GM19240 (cell line): Measurements from ENCODE around the gene WDFY1.
"Not testable (repeated sequence)": the region's sequence is repeated elsewhere in the genome, so short reads cannot be mapped to it uniquely, and the experiment has no call there.

Experiments used
- DNase-seq: peaks from one replicate; pipeline ENCODE4 v3.0.0; 2011; ENCODE audit warnings: low spot score; ENCODE audit not compliant: insufficient read length

Gene WDFY1

DNA sequence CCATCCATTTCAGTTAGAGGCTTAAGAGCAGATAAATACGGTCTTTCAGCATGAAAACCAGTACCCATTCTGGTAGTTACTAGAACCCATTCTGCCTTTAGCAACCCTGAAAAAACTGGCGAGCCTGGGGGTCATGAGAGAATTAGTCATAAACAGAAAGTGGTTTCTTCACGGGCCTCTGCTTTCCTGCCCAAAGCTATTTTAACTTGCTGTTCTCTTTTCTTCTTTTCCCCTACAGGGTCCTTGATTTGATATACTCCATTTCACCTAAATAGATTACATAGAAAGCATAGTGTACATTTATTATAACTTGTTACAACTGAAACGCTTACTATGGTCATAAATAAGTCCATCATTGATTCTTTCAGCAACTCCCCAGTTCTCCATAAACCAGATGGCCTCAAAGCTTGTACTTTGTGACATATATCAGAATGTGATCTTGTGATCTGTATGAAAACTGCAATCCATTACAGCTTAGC, 48.3 kb downstream of the WDFY1 start:
- peak; percentile 36 for DNase-seq

DNA sequence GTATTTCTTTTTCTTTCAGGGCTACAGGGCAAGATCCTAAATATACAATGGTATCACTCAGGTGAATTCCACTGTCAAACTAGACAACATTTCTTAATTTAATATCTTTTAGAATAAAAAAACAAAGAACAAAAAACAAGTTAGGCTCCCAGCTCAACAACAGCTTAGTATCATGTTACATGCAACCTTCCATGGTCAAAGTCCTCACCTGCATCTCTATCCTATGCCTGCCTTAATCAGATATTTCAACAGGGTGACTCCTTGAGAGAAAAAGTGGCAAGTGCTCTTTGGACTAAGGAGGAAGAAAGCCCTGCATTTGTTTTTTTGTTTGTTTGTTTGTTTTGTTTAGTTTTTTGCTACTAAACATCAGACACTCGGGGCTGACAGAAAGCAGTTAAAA, 50.2 kb downstream of the WDFY1 start:
- DNase-seq: no peak

DNA sequence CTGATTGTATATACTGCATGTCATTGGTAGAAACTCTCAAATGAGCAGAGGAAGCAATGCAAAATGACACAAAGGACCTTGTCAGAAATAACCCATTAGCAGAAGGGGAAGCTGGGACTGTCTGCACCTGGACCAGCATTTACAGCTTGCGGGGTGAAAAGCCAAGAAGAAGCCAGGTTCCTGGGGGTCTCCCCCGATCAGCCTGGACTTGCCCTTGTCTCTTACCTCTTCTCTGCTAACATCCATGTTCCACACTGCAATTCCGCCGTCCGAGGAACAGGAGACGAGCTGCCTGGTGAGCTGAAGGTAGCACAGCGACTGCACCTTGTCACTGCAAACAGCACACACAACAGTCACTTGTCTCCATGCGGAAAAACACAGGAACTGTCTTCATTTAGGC, 51.1 kb downstream of the WDFY1 start:
- DNase-seq: no peak

DNA sequence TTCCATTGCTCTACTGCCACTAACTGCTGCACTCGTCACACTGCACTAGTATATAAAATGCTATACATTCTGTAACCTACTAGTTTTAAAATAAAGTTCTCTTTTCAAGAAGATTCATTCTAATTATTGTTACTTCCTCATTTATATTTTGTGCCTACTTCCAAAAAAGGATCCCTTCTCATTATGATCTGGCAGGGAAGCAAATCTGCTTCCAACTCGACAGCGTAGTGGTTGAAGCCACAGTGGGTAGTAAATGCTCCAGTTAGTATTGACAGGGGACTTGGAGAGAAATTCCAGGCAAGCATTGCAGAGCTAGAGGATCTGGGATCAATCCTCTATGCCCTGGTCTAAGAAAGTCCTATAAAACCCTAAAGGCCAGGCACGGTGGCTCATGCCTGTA, 54.4 kb downstream of the WDFY1 start:
- no peak for DNase-seq

DNA sequence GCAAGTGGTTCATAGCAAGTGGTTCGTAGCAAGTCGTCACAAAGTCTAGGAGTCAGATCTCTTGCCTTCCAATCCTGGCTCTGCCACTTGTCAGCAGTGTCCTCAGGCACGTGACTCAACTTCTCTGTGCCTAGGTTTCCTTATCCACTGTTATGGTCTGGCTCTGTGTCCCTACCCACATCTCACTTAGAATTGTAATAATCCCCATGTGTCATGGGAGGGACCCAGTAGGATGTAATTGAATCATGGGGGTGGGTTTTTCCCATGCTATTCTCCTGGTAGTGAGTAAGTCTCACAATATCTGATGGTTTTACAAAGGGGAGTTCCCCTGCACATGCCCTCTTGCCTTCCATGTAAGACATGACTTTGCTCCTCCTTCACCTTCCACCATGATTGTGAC, 55.9 kb downstream of the WDFY1 start:
- DNase-seq: no peak

DNA sequence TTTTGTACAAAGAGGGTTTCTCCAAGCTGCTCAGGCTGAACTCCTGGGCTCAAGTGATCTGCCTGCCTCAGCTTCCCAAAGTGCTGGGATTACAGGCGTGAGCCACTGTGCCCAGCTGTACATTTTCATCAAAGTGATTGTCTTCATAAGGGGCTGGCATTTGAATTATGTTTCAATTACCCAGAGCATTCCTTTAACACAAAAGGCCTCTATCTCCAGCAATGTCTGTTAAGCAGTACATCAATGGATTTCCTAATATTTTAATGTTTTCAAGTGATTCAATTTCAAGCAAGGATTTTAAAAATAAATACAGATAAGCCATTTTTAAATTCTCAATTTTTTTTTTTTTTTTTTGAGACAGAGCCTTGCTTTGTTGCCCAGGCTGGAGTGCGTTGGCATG, 56.9 kb downstream of the WDFY1 start:
- DNase-seq: no peak

DNA sequence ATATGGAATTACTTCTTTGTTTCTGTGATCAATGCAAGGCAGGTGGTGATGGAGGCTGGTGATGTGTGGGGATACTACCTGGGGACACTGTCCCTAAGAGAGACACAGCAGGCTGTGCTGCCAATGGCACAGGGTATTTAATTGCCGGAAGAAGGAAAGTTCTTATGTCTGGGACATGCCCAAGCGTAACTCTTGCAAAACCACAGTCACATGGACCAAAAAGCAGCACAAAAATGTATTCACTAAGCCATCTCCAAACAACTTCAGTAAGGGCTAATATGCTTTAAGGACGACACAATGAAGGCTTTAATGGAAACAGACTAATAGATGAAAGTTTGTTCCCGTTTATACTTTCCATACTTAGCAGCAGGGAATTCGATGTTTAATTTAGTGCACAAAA, 58.0 kb downstream of the WDFY1 start:
- DNase-seq: no peak

DNA sequence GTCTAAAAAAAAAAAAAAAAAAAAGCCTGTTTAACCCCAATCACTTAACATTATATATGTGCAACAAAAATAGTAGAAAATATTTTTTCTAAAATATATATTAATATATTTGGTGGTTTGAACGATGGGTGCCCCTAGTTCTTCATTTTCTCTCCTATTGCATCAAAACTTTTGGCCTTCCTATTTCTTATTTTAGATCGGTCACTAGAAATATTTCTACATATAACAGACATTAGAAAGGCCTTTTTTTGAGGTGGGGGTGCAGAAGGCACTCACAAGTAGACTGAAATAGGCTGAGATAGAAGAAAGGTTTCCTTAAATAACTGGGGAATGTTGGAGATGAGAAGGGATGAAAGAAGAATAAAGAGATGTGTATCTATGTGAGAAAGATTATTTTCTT, 58.4 kb downstream of the WDFY1 start:
- DNase-seq: no peak

DNA sequence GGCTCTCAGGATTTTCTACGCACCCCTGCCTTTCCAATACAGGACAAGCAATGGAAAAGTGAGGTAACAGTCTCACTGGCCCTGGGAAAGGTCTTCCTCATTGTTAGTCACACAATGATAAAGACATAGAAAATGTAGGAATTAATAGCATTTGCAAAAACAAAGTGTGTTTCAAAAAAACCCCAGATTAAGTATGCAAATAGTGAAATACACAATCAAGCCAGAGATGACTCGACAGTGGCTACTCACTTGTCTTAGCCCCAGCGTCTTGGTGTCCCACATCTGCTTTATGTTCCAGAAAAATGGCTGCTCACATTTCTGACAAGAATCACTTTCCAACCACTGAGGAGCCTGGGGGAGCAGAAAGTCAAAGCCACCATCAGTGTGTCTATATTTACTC, 60.7 kb downstream of the WDFY1 start:
- DNase-seq: no peak

DNA sequence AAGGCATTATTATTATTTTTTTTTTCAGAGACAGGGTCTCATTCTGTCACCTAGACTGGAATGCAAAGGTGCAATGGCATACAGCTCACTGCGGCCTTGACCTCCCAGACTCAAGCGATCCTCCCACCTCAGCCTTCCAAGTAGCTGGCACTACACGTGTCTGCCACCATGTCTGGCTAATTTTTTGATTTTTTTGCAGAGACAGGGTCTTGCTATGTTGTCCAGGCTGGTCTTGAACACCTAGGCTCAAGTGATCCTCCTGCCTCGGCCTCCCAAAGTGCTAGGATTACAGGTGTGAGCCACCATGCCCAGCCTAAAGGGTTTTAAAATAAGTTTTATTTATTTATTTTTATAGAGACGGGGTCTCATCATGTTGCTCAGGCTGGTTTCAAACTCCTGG, 62.4 kb downstream of the WDFY1 start:
- DNase-seq: no peak

DNA sequence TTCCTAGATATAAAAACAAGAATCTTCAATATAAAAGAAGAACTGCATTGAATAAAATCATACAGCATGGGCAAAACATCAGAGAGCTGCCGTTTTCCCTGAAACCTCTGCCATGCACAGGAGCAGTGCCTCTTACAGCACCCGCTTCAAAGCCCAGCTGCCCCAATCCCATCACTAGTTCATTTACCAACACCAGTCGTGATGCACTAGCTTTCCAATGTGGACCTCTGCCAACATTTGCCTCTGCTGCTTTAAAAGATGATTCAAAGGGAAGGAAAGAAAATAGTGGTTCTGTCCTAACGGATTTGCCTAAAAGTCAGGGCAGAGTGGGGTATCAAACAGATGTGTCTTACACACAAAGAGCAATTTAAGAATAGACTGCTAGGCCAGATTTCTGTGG, 64.3 kb downstream of the WDFY1 start:
- DNase-seq: no peak

DNA sequence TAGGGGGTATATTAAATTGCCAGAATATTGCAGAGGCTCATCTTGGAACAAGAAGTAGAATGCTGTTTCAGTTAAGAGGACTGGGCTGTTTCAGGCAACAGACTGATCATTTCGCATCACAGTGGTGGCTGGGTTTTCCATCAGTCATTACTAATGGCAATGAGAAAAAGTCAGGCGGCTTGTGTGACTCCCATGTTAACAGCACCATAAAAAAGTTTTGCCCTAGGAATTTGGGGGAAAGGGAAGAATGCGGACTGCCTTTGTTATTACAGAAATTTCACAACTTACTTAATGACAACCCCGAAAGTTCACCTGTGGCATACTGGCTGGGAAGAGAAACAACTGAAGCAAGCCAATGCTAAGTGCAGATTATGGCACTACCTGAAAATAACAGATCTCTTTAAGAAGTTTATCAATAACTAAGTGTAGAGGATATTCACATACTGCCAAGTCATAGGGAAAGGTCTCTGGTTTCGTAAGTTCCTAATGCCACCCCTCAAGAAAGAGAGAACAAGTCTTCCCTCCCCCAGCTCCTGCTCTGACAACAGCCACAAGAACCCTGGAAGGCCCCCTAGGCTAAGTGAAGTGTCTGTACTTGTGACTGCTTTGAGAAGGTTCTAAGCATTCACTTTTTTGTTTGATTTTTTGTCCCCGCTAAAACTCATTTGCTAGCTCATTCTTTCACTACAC, 67.3 kb downstream of the WDFY1 start:
- DNase-seq: no peak

DNA sequence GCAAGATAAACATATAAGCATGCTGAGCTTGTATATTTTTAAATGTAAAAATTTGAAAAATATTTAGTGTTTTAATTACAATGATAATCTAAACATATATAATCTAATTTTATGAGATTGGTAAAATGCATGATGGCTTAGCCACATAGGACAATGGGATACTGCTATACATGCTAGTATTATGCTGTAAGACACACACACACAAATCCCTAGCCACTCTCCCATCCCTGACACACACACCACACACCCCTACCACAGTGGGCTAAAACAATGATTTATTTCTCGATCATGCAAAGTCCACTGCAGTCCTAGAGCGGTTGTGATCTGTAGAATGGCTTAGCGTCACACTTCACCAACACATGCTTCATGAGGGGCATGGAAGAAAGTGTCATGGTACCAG, 71.5 kb downstream of the WDFY1 start:
- DNase-seq: no peak

DNA sequence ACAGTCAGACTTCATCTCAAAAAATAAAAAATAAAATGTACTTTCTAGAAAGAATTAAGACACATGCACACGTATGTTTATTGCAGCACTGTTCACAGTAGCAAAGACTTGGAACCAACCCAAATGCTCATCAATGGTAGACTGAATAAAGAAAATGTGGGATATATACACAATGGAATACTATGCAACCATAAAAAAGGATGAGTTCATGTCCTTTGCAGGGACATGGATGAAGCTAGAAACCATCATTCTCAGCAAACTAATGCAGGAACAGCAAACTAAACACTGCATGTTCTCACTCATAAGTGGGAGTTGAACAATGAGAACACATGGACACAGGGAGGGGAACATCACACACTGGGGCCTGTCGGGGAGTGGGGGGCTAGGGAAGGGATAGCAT, 72.4 kb downstream of the WDFY1 start:
- not testable (repeated sequence) for DNase-seq

DNA sequence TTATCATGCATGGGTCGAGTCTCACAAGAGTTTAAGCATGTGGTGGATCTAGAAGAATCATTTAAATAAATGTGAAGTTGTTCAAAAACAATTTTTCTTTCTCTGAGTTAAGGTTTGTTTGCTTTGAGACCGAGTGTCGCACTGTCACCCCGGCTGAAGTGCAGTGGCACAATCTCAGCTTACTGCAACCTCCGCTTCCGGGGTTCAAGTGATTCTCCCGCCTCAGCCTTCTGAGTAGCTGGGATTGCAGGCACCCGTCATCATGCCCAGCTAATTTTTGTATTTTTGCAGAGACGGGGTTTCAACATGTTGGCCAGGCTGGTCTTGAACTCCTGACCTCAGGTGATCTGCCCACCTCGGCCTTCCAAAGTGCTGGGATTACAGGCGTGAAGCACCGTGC, 73.5 kb downstream of the WDFY1 start:
- DNase-seq: not testable (repeated sequence)

DNA sequence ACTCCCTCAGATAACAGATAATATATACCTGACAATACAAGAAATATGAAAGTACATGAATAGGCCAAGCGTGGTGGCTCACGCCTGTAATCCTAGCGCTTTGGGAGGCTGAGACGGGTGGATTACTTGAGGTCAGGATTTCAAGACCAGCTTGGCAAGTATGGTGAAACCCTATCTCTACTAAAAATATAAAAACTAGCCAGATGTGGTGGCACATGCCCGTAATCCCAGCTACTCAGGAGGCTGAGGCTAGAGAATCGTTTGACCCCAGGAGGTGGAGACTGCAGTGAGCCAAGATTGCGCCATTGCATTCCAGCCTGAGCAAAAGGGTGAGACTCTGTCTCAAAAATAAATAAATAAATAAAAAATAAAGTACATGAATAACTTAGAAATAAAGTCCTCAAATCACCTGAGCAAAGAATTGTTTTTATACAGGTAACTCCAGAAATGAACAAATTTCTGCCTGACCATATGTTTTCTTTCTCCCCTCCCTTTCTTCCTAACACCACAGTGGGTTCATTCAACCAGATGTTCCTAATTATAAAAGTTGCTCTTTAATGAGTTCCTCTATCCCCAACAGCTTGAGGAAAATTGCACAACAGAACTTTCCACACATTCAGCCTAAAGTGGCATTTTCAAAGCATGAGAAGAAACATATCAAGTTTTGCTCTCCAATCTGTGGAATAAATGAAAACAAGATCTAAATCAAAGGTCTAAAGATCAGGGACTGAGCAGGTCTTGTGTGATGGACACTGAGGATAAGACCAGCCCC, 74.1 kb downstream of the WDFY1 start:
- no peak for DNase-seq

DNA sequence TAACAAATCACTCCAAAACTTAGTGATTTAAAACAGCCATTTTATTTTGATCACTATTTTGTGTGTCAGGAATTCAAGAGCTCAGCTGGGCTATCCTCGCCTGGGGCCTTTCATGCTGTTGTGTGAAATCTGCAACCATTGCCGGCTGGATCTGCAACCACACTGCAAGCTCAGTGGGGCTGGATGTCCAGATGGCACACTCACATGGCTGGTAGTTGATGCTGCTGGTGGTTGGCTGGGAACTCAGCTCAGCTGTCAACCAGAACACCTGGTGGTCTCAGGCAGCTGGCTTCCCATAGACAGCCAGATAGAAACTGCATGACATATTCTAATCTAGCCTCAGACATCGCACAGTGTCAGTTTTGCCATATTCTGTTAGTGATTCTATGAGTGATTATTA, 77.1 kb downstream of the WDFY1 start:
- DNase-seq: no peak

DNA sequence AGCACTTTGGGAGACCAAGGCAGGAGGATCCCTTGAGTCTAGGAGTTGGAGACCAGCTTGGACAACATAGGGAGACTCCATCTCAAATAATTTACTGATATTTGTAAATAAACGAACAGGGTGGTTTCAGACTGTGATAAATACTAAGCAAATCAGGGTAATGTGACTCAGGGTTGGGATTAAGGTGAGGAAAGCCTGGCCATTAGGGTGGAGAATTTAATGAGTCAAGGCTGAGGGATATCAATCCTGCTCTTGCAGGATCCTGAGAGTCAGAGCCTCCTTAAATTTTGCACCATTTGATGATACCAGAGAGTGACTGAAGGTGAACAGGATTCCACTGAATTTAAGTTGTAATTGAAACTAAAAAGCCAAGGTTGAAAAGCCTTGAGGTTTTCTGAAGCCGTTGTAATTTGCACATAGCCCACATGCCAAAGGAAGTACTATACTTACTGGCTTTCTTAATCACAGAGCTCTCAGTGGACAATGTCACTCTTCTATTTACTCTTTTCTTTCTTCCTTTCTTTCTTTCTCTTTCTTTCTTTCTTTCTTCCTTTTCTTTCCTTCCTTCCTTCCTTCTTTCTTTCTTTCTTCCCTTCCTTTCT, 79.1 kb downstream of the WDFY1 start:
- no peak for DNase-seq

DNA sequence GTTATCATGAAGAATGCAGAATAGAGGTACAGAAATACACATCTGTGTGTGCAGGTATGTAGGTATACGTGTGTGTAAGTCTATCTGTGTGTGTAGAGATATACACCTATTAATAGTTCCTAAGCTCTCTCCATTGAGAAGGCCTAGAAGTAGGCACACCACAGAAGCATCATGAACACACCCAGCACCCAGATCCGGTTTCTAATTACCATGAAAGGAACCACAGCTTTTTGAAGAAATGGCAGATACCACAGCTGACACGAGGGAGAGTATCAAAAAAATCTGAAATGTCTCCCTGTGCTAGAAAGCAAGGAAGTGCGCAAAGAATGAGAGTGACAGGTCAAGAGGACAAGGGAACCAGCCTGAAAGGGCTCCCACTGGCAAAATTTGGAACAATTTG, 80.0 kb downstream of the WDFY1 start:
- no peak for DNase-seq

DNA sequence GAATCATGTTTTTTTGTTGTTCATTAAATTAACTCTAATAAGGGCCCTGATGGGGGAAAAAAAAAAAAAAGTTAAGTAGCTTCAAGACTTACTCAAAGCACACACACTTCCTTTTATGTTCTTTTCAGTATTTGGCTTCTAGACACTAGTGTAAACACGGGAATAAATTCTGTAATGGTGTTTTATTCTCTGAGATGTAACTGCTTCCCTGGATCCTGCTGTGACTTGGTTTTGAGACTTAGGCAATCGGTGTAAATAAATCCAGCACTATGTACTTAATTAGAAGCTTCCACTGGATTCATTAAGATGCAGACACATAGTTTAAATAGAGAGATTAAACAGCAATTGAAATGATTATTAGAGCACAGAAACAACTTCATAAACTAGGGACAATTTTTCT, 81.6 kb downstream of the WDFY1 start:
- DNase-seq: no peak

DNA sequence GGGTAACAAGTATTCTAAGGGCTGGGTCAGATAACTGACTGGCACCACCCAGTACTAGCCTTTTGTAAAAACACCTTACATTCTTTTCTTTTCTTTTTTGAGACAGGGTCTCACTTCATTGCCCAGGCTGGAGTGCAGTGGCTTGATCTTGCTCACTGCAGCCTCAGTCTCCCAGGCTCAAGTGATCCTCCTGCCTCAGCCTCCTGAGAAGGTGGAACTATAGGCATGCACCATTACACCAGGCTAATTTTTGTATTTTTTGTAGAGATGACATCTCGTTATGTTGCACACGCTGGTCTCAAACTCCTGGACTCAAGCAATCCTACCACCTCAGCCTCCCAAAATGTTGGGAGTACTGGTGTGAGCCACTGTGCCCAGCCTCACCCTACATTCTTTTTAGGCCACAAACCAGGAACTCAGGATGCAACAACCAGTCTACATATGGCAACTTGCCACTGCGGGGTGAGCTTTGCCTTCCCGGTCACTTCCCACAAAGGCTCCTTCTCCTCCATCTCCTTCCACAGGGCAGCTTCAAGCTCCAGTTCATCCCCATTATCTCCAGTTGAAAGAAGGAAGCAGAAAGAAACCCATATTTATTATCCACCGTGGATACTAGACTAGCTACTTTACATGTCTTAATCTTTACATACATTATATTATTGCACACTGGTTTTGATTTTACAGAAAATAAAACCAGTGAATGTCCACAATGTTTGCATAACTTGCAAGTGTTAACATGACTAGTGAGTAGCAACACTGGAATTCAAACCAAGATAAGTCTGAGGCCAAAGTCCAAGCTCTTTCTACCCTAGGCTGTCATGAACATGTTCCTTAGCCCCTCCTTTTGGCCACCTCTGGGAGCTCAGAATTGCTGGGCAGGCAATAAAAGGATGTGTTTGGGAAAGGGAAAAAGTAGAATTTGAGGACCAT, 84.1 kb downstream of the WDFY1 start:
- no peak for DNase-seq

DNA sequence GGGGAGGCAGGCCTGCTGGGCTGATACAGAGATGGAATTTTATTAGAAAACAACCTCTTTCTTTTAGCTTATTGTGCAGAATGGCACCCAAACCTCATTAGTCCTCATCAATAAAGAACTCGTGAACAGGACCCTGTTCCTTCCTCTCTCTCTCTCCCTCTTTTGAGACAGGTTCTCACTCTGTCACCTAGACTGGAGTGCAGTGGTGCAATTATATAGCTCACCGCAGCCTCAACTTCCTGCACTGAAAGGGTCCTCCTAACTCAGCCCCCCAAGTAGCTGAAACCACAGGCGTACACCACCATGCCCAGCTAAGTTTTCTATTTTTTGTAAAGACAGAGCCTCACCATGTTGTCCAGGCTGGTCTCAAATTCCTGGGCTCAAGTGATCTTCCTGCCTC, 86.1 kb downstream of the WDFY1 start:
- no peak for DNase-seq
